T follicular helper cell (primary cell): ENCODE data around the gene SKAP1.

Experiments used
- DNase-seq: peaks from one replicate; pipeline ENCODE4 v3.0.0-alpha.2; 2020; ENCODE audit warnings: low read depth

SKAP1 gene

GRCh38 chr17:48110761-48111160 lies 319.3 kb downstream of the SKAP1 start:
- no peak for DNase-seq

- peak; percentile 95 for DNase-seq
Measured at GRCh38 chr17:48107137-48108055, 322.6 kb downstream of the SKAP1 start, which contains the start of gene SNX11. Gene SNX11, plus strand, starts transcription at chr17:48107766. Its CDS starts 4,278 bp downstream, at chr17:48112044.

DNA sequence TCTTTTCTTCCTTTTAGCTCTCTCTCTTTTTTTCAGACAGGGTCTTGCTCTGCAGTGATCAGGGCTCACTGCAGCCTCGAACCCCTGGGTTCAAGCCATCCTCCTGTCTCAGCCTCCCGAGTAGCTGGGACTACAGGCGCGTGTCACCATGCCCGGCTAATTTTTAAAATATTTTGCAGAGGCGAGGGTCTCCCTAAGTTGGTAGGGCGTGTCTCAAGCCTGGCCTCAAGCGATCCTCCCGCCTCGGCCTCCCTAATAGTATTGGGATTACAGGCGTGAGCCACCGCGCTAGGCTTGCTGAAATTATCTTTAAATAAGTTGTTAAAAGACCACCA lies 323.2 kb downstream of the SKAP1 start:
- DNase-seq = no peak

DNA sequence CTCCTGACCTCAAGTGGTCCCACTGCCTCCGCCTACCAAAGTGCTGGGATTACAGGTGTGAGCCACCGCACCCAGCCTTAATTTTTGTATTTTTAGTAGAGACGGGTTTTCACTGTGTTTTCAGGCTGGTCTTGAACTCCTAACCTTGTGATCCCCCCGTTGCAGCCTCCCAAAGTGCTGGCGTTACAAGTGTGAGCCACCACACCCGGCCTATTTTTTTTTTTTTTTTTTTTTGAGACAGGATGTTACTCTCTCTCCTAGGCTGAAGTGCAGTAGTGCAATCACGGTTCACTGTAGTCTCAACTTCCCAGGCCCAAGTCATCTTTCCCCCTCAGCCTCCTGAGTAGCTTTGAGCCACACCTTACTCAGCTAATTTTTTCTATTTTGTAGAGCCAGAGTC lies 325.6 kb downstream of the SKAP1 start:
- DNase-seq = no peak

GRCh38 chr17:48102798-48103715 lies 327.0 kb downstream of the SKAP1 start:
- no peak for DNase-seq

- no peak for DNase-seq
Measured at GRCh38 chr17:48102043-48102750, 327.8 kb downstream of the SKAP1 start.

DNA sequence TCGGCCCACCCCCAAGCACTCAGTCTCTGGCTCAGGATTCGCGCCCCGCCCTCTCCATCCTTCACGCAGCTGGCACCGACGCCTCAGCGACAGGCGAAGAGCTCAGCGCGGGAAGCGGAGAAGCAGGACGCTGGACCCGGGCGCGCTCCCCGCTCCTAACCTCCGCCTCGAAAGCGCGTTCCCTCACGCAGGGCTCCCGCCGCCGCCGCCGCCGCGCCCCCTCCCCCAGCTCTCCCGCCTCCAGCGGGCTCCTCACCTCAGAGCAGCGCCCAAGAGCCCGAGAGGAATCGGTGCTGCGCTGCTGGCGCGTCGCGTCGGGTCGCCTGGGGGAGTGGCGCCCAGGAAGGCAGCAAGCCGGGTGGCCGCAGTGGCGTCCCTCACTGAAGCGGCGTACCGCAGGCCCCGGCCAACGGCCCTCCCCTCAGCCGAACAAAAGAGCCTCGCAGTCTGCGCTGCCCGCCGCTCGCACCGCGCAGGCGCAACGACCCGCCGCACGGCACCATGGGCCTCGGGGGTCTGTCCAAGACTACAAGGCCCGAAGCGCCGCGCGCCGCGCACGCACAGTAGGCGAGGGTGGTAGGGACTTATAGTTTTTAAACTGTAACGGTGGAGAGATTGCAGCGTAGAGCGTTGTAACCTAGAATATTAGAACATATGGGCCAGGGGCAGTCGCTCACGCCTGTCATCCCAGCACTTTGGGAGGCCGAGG lies 328.8 kb downstream of the SKAP1 start, which contains the start of gene CBX1:
CBX1 (minus strand) TSS at position 467 of the 709 bp plus-strand sequence. CDS start 24,474 bp downstream, outside the sequence.
- DNase-seq = peak; percentile 89

DNA sequence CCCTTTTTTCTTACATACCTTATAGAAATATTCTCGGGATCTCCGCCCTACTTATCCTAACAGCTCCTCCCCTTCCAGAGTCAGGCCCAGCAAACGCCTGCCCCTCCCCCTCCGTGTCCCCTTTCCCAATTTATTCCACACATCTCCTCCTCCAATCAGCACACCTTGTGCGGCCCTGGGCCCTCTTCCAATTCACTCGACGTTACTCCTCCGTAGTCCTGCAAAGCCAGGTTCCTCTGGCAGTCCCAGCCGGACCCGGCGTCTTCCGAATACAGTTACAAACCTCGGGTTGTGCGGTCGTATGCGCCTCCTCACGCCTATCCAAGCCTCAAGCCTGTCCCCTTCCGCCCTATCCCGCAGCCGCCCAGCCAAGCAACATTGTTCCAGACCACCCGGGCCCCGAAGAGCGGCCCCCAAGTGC lies 329.4 kb downstream of the SKAP1 start:
- no peak for DNase-seq

- DNase-seq = no peak
Measured at GRCh38 chr17:48100160-48100559, 329.9 kb downstream of the SKAP1 start.

- DNase-seq = no peak
Measured at GRCh38 chr17:48095611-48096010, 334.4 kb downstream of the SKAP1 start.

- no peak for DNase-seq
Measured at GRCh38 chr17:48093341-48094045, 336.5 kb downstream of the SKAP1 start.

- DNase-seq = no peak
Measured at GRCh38 chr17:48084932-48085331, 345.1 kb downstream of the SKAP1 start.
